SHP77 treated with DMSO at 0.1 percent for 48 hours (cell line): ENCODE measurements around the gene F2R.
"Not testable (repeated sequence)": the region's sequence is repeated elsewhere in the genome, so short reads cannot be mapped to it uniquely, and the experiment has no call there.

Experiments
- DNase-seq: peaks from one replicate; lab custom pipeline; 2025; lab: John Stamatoyannopoulos, UW

F2R gene

GRCh38 chr5:76761118-76761517 is 45.2 kb downstream of the F2R start:
- DNase-seq, result not testable (repeated sequence)

- DNase-seq, result no peak
These were observed 46.6 kb downstream of the F2R start for GRCh38 chr5:76762484-76762883.

GRCh38 chr5:76763136-76763535 is 47.2 kb downstream of the F2R start:
- no peak for DNase-seq

GRCh38 chr5:76764374-76764773 is 48.4 kb downstream of the F2R start:
- no peak for DNase-seq

GRCh38 chr5:76765249-76765648 is 49.3 kb downstream of the F2R start:
- no peak for DNase-seq

GRCh38 chr5:76766746-76767145 is 50.8 kb downstream of the F2R start:
- DNase-seq, result no peak

GRCh38 chr5:76771041-76771440 is 55.1 kb downstream of the F2R start:
- not testable (repeated sequence) for DNase-seq

GRCh38 chr5:76771705-76772405 is 55.9 kb downstream of the F2R start:
- no peak for DNase-seq

GRCh38 chr5:76775921-76776320 is 60.0 kb downstream of the F2R start:
- DNase-seq, result no peak

- no peak for DNase-seq
These were observed 60.5 kb downstream of the F2R start for GRCh38 chr5:76776391-76776790.

- DNase-seq, result not testable (repeated sequence)
These were observed 64.7 kb downstream of the F2R start for GRCh38 chr5:76780616-76781015.

GRCh38 chr5:76781775-76782174 is 65.8 kb downstream of the F2R start:
- DNase-seq, result no peak

GRCh38 chr5:76782444-76782843 is 66.5 kb downstream of the F2R start:
- DNase-seq, result no peak
